MM.1S (cell line): ENCODE results near the gene PMPCA.

Source experiments
- DNase-seq: peaks from one replicate; pipeline ENCODE4 v3.0.0-alpha.2; 2015
- H2AFZ ChIP-seq: fragments of 300-600 bp; sonication (generic); 2 replicates; pipeline ENCODE4 v1.6.0; 2016; ENCODE audit warnings: antibody characterized with exemption, low read length
- H3F3A ChIP-seq: fragments of 300-600 bp; sonication (generic); 2 replicates; pipeline ENCODE4 v1.6.1; 2016; ENCODE audit warnings: mild to moderate bottlenecking, antibody characterized with exemption, low read length, moderate library complexity, mixed read lengths; ENCODE audit not compliant: insufficient read depth
- H3K27ac ChIP-seq: fragments of 300-600 bp; sonication (generic); 2 replicates; pipeline ENCODE4 v1.5.1; 2016; ENCODE audit warnings: mild to moderate bottlenecking, low read length
- H3K27me3 ChIP-seq: fragments of 300-600 bp; sonication (generic); replicated peaks from 2 replicates; pipeline ENCODE4 v1.6.0; 2016; ENCODE audit warnings: low read length; ENCODE audit not compliant: insufficient read depth
- H3K36me3 ChIP-seq: fragments of 300-600 bp; sonication (generic); replicated peaks from 2 replicates; pipeline ENCODE4 v1.6.1; 2016; ENCODE audit warnings: mild to moderate bottlenecking, low read length, mixed read lengths; ENCODE audit not compliant: insufficient read depth
- H3K4me1 ChIP-seq: fragments of 300-600 bp; sonication (generic); 2 replicates; pipeline ENCODE4 v1.6.1; 2016; ENCODE audit warnings: low read length, mixed read lengths
- H3K4me2 ChIP-seq: fragments of 300-600 bp; sonication (generic); 2 replicates; pipeline ENCODE4 v1.6.0; 2016; ENCODE audit warnings: low read depth, low read length
- H3K4me3 ChIP-seq: fragments of 300-600 bp; sonication (generic); 2 replicates; pipeline ENCODE4 v1.5.1; 2016; ENCODE audit warnings: low read length, mixed read lengths
- H3K79me2 ChIP-seq: fragments of 300-600 bp; sonication (generic); 2 replicates; pipeline ENCODE4 v1.6.1; 2016; ENCODE audit warnings: mixed run types, low read length, mixed read lengths
- H3K9ac ChIP-seq: fragments of 300-600 bp; sonication (generic); 2 replicates; pipeline ENCODE4 v1.6.1; 2016; ENCODE audit warnings: low read length, mixed read lengths
- H3K9me2 ChIP-seq: fragments of 300-600 bp; sonication (generic); replicated peaks from 2 replicates; pipeline ENCODE4 v1.6.1; 2016; ENCODE audit warnings: mild to moderate bottlenecking, low read length, mixed read lengths; ENCODE audit not compliant: insufficient read depth
- H3K9me3 ChIP-seq: fragments of 300-600 bp; sonication (generic); replicated peaks from 2 replicates; pipeline ENCODE4 v1.6.1; 2016; ENCODE audit warnings: mild to moderate bottlenecking, low read length, mixed read lengths; ENCODE audit not compliant: insufficient read depth
- H4K20me1 ChIP-seq: fragments of 300-600 bp; sonication (generic); 2 replicates; pipeline ENCODE4 v1.6.1; 2016; ENCODE audit warnings: mild to moderate bottlenecking, low read length, moderate library complexity, mixed read lengths; ENCODE audit not compliant: insufficient read depth
- CTCF ChIP-seq: fragments of 300-600 bp; sonication (generic); IDR thresholded peaks from 2 replicates; pipeline ENCODE4 v1.5.1; 2016; ENCODE audit warnings: antibody characterized with exemption, low read length, mixed read lengths
- EZH2 ChIP-seq: fragments of 300-600 bp; sonication (generic); optimal IDR thresholded peaks from 2 replicates; pipeline ENCODE3; 2017; ENCODE audit warnings: low read depth, mild to moderate bottlenecking, antibody characterized with exemption, low read length, mixed read lengths
- EZH2phosphoT487 ChIP-seq: fragments of 300-600 bp; sonication (generic); IDR thresholded peaks from 2 replicates; pipeline ENCODE4 v1.6.1; 2018; ENCODE audit warnings: antibody characterized with exemption, low read length

Gene PMPCA

GRCh38 chr9:136372561-136373299, 37.7 kb upstream of the PMPCA start:
- Histone ChIP-seq H3K79me2 (no peaks in the 10 kb centered on the region), H3K4me1 (no peaks in the 10 kb centered on the region), H3K36me3 (no peaks in the 10 kb centered on the region), H3K4me3 (no peak overlapping the region), H3F3A (no peaks in the 10 kb centered on the region), H3K27me3 (peaks cover 35% of the 10 kb centered on the region), H3K9ac (no peak overlapping the region), H3K9me3 (no peaks in the 10 kb centered on the region), H4K20me1 (no peaks in the 10 kb centered on the region), H3K27ac (no peak overlapping the region), H3K9me2 (no peaks in the 10 kb centered on the region), H2AFZ (no peak overlapping the region), H3K4me2 (no peak overlapping the region)
- DNase-seq, result no peak
- TF ChIP-seq EZH2phosphoT487 (no peak), CTCF (no peak), EZH2 (no peak)

- Histone ChIP-seq H3K4me2 (no peak within 1 kb of the TSS), H3K4me1 (no peaks in the 10 kb centered on the region), H3K9me3 (no peaks in the 10 kb centered on the region), H3K27me3 (peaks cover 28% of the 10 kb centered on the region), H3K9me2 (no peaks in the 10 kb centered on the region), H3K27ac (no peak within 1 kb of the TSS), H3K79me2 (no peaks in the 10 kb centered on the region), H4K20me1 (no peaks in the 10 kb centered on the region), H3K9ac (no peak within 1 kb of the TSS), H2AFZ (no peak within 1 kb of the TSS), H3K36me3 (no peaks in the 10 kb centered on the region), H3K4me3 (no peak within 1 kb of the TSS), H3F3A (no peaks in the 10 kb centered on the region)
- no peak for DNase-seq
- TF ChIP-seq EZH2 (no peak), EZH2phosphoT487 (no peak), CTCF (no peak)
Observed at GRCh38 chr9:136373300-136374182, 36.9 kb upstream of the PMPCA start, which contains the start of gene CARD9. TSS of gene CARD9 (minus strand) at chr9:136373669. CDS start at chr9:136372078, 1,591 bp downstream.

- H3K9me3 ChIP-seq, result no peaks in the 10 kb centered on the region
- no peaks in the 10 kb centered on the region for H3K79me2 ChIP-seq
- TF ChIP-seq CTCF (no peak), EZH2phosphoT487 (no peak)
- H3K4me2 ChIP-seq, result no peak overlapping the region
- H3K36me3 ChIP-seq, result no peaks in the 10 kb centered on the region
- no peak for DNase-seq
- H2AFZ ChIP-seq, result no peak overlapping the region
- H3K9ac ChIP-seq, result no peak overlapping the region
- no peaks in the 10 kb centered on the region for H3K9me2 ChIP-seq
- H3F3A ChIP-seq, result no peaks in the 10 kb centered on the region
- peaks cover 24% of the 10 kb centered on the region for H3K27me3 ChIP-seq
- no peak overlapping the region for H3K27ac ChIP-seq
- no peaks in the 10 kb centered on the region for H4K20me1 ChIP-seq
- H3K4me1 ChIP-seq, result no peaks in the 10 kb centered on the region
- no peak overlapping the region for H3K4me3 ChIP-seq
Observed at GRCh38 chr9:136374183-136374575, 36.3 kb upstream of the PMPCA start.
